HG02973 (cell line): ENCODE measurements around the gene GTF3C4.
A peak's percentile ranks its signal among the peaks of the same experiment; 100 is the strongest.

ENCODE experiments used
- ATAC-seq: cut with Tn5 transposase; IDR thresholded peaks from one replicate; pipeline ENCODE4 v1.9.1; 2021; ENCODE audit warnings: moderate library complexity; ENCODE audit not compliant: unreplicated experiment

The GTF3C4 gene, protein sequence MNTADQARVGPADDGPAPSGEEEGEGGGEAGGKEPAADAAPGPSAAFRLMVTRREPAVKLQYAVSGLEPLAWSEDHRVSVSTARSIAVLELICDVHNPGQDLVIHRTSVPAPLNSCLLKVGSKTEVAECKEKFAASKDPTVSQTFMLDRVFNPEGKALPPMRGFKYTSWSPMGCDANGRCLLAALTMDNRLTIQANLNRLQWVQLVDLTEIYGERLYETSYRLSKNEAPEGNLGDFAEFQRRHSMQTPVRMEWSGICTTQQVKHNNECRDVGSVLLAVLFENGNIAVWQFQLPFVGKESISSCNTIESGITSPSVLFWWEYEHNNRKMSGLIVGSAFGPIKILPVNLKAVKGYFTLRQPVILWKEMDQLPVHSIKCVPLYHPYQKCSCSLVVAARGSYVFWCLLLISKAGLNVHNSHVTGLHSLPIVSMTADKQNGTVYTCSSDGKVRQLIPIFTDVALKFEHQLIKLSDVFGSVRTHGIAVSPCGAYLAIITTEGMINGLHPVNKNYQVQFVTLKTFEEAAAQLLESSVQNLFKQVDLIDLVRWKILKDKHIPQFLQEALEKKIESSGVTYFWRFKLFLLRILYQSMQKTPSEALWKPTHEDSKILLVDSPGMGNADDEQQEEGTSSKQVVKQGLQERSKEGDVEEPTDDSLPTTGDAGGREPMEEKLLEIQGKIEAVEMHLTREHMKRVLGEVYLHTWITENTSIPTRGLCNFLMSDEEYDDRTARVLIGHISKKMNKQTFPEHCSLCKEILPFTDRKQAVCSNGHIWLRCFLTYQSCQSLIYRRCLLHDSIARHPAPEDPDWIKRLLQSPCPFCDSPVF

DNA sequence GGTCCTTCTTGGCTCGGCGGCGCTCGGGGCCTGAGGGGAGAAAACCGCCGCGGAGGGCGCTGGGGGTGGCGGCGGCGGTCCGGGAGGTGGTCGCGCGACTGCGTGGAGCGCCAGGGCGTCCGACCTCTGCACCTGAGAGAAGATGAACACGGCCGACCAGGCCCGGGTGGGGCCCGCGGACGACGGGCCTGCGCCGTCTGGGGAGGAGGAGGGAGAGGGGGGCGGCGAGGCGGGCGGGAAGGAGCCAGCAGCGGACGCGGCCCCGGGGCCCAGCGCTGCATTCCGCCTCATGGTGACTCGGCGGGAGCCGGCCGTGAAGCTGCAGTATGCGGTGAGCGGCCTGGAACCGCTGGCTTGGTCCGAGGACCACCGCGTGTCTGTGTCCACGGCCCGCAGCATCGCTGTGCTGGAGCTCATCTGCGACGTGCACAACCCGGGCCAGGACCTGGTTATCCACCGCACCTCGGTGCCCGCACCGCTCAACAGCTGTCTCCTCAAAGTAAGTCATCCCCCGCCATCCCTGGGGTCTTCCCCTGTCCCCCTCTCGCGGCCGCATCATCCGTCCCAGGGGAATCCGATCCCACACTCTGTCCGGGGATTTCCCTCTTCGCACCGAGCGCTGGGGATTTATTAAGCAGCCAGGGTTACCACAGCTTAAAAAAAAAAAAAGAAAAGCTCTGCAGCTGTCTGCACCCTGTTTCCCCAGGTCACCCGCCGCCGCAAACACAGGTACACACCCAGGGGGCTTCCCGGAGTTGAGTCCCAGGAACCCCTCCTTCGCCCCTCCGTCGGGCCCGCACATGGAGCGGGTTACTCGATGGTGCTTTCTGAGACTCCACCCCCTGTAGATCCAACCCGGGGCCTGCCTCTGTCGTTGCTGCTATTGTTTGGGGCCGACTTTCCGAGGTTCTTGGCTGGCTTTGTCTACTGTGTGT is at the start of gene GTF3C4:
GTF3C4 (plus strand) TSS at position 8 of the 935 bp plus-strand sequence; CDS start at position 143, 135 bp downstream.
- ATAC-seq, result peak; percentile 33

DNA sequence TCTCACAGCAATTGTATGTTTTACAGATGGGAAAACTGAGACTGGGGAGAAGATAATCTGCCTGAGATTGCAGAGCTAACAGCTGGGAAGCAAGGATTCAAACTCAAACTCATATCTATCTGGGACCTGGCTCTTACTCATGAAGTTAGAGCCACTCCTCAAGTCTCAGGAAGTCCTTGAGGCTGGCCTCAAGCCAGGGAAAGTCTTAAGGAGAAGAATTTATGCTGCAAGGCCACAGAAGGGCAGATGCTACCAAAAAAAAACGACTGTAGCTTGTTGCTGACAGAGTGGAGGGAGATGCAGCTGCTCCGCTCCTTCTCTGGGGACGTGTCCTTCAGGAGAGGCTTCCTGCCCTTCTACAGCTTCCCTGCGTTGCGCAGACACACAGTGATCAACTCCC is 48.1 kb upstream of the GTF3C4 start:
- ATAC-seq, result no peak

DNA sequence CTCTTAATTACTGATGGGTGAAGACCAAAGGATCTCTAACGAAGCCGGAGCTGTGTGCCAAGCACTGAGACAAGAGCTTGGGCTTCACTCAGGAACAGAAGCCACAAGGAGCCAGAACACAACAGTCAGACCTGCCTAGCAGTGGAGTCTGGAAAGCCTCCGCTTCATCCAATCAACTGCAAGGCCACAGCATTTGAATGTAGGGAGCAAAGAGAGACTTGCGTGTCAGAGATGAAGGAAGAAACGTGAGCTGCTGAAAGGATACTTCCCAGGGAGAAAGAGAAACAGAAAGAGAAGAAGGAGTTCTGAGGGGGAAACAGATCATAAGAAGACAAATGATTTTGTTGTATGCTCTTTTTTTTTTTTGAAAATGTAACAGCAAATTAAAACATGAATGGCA is 44.0 kb upstream of the GTF3C4 start:
- ATAC-seq, result no peak

DNA sequence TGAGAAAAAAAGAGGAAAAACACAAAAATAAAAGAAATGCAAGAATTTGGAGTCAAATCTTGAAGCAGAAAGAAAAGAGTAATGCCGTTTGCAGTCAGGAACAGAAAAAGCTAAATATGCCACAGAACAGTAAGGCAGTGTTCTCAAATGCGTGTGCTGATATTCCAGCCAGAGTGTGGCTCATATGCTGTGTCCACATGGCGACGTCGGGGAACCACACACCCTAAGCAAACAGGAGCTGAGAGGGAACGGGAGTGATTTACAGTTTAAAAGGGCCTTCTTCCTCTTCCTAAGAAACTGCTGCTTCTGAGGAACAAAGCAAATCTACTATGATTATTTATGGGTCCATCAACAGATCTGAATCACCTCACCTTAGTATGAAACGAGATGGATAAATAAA is 43.2 kb upstream of the GTF3C4 start:
- ATAC-seq, result no peak

GRCh38 chr9:132627594-132627993 is 42.7 kb upstream of the GTF3C4 start:
- no peak for ATAC-seq

GRCh38 chr9:132628746-132629145 is 41.5 kb upstream of the GTF3C4 start:
- ATAC-seq, result no peak

DNA sequence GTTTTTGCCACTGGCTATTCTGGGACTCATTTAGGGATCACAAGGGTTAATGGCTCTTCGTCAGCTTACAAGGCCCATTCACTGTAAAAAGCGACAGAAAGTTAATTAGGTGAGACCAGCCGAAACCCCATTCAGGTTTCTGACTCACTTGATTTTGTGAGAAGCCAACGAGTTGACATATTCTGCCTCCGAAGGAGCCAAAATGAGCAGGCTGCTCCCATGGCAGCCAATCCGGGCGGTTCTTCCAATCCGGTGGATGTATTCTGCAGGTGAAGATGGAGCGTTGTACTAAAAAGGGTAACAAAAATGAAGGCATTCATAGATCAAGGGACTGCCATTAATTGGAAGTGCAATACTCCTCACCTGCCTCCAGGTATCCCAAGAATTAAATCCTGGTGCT is 40.1 kb upstream of the GTF3C4 start:
- no peak for ATAC-seq

- ATAC-seq, result no peak
These were observed 39.5 kb upstream of the GTF3C4 start for GRCh38 chr9:132630811-132631210.

GRCh38 chr9:132631280-132631679 is 39.0 kb upstream of the GTF3C4 start:
- ATAC-seq, result no peak

DNA sequence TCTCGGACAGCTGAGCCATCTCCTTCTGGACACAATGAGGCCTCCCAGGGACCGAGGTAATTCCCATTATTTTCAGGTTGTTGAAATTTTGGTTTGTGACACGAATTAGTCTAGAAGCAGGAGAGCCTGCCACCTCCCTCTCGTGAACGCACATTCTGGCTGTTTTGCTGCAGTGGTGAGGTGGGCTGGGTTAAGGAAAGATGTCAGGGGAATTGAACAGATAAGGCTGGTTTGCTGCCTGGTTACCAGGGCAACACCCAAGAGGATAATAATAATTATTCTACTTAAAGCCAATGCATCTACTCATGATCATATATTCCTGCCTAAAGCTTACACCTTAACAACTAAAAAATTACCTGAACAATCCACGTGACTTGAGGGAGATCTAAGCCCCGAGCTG is 38.6 kb upstream of the GTF3C4 start:
- ATAC-seq, result no peak

- ATAC-seq, result no peak
These were observed 37.7 kb upstream of the GTF3C4 start for GRCh38 chr9:132632413-132633129.

DNA sequence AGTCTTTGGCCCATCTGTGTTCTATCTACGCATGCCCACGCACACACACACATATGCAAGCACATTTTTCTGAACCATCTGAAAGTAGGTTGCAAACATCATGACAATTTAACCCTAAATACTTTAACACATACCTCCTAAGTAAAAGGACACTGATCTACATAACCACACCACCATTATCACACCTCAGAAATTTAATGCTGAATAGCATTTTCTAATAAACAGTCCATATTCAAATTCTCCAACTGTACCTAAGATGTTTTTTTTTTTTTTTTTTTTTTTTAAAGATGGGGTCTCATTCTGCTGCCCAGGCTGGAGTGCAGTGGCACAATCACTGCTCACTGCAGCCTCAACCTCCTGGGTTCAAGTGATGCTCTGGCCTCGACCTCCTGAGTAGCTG is 35.9 kb upstream of the GTF3C4 start:
- ATAC-seq, result no peak

GRCh38 chr9:132637351-132637750 is 32.9 kb upstream of the GTF3C4 start:
- ATAC-seq, result no peak

GRCh38 chr9:132637801-132638200 is 32.5 kb upstream of the GTF3C4 start:
- ATAC-seq, result no peak

DNA sequence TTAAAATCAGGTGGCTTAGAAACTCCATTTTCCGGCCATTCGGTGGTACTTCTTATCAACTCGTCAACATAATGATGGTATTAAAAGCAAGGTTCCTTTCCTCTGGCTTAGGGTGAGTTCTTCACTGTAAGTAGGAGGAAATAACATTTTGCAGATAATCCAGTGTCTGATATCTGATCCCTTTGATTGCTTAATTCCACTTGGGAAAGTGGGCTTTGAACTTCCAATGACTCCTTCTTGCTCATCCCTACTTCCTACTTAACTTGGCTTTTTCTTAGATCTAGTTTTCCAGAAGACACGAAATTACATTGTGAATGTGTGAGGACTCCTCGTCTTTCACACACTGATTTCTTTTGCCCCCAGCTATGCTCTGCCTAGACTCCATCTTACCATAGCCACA is 32.0 kb upstream of the GTF3C4 start:
- no peak for ATAC-seq

- ATAC-seq, result no peak
These were observed 30.9 kb upstream of the GTF3C4 start for GRCh38 chr9:132639322-132639721.

- no peak for ATAC-seq
These were observed 29.0 kb upstream of the GTF3C4 start for GRCh38 chr9:132641216-132641615.

DNA sequence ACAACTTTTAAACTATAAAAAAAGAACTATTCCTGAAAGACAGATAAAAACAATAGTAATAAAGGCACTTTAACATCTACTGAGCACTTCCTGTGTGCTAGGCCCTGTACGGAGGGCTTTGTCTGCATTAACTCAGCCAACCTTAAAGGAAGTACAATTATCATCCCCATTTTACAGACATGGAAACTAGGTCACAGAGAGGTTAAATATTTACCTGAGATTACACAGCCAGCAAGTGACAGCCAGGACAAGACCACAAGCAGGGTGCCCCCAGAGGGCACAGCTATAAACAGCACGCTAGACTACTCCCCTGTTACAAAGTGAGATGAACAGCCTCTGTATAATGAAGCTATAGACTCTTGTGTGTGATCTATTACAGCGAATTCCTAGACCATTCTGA is 26.0 kb upstream of the GTF3C4 start:
- ATAC-seq, result no peak

GRCh38 chr9:132645306-132645705 is 25.0 kb upstream of the GTF3C4 start:
- ATAC-seq, result no peak

- no peak for ATAC-seq
These were observed 24.6 kb upstream of the GTF3C4 start for GRCh38 chr9:132645711-132646110.
